ENCODE measurements around the gene ARPC1A. TPM values are rescaled to one million over a fixed set of nuclear protein-coding genes. Genes with fewer than 3 reads are reported as not detected.

ARPC1A gene
- total RNA-seq, 5 donors from 2014 or later (not counting 1 experiment from before 2014, with no cell fraction given): 30.6 to 49.1 (median 40.4) TPM

DNA sequence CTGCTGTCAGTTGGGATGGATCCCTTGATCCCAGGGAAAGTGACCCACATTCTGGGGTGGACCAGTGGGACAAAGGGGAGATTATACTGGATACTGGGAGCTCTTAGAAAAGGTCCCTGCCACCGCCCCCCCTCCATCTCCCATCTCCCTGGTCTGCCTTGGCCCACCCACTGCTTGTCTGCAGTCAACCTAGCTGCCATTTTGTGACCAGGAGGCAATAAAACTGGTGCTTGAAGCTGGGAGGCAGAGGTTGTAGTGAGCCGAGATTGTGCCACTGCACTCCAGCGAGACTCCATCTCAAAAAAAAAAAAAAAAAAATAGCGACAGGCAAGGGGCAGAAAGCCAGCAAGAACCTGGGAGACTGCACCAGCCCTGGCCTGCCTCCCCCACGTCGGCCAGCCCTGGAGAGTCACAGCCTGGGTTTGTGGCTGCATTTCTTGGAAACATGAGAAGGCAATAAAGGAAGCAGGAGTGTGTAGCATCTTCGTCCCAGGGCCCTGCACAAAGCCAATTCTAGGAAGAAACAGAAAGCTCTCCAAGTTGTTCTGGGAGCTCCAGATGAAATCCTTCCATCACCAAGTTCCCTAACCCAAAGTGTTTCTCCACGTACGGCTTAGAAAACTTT is 44.2 kb downstream of the ARPC1A start:
- no peaks in the 10 kb centered on the region for H3K27me3 Mint-ChIP-seq
- DNase-seq (no peak), ATAC-seq (replicated peaks in 1 of 4) (no peak)
- H3K27ac Mint-ChIP-seq: no peak overlapping the region
- WGBS (ENCODE audit: insufficient coverage): 59% methylated on average over 5 of the region's 9 CpGs
- Histone ChIP-seq H3K36me3 (ENCODE audit: control insufficient read depth in 2 of 2, extremely low read depth in 1 of 2, insufficient read depth in 1 of 2, low read length in 1 of 2) (peaks cover 13 to 22% of the 10 kb centered on the region in 2 donors), H3K27ac (ENCODE audit: low read length) (no peak overlapping the region), H3K4me3 (ENCODE audit: control insufficient read depth in 1 of 2, extremely low read depth in 1 of 2, low read length in 1 of 2) (no peak overlapping the region), H3K9me3 (no peaks in the 10 kb centered on the region), H3K4me1 (ENCODE audit: control insufficient read depth in 1 of 2, extremely low read depth in 1 of 2, insufficient read depth in 2 of 2, low read length in 2 of 2) (peaks cover 0 to 14% of the 10 kb centered on the region in 2 experiments), H3K27me3 (replicated peaks in 1 of 2; ENCODE audit: control insufficient read depth in 2 of 2, extremely low read depth in 1 of 2, insufficient read depth in 2 of 2, low read length in 1 of 2) (no peaks in the 10 kb centered on the region)
- no peaks in the 10 kb centered on the region for H3K9me3 Mint-ChIP-seq
- no peak overlapping the region for H3K4me3 Mint-ChIP-seq
- peaks cover 5% of the 10 kb centered on the region for H3K36me3 Mint-ChIP-seq
- CTCF ChIA-PET: no interaction called here
- POLR2A ChIA-PET: interaction anchor here in 1 of 2 donors (0.6 kb wide), 1 partner anchor 44 kb away, joined by 3 read pairs; no protein-coding TSS in a partner anchor
- peaks cover 5 to 11% (median 7%) of the 10 kb centered on the region in 3 donors for H3K4me1 Mint-ChIP-seq

DNA sequence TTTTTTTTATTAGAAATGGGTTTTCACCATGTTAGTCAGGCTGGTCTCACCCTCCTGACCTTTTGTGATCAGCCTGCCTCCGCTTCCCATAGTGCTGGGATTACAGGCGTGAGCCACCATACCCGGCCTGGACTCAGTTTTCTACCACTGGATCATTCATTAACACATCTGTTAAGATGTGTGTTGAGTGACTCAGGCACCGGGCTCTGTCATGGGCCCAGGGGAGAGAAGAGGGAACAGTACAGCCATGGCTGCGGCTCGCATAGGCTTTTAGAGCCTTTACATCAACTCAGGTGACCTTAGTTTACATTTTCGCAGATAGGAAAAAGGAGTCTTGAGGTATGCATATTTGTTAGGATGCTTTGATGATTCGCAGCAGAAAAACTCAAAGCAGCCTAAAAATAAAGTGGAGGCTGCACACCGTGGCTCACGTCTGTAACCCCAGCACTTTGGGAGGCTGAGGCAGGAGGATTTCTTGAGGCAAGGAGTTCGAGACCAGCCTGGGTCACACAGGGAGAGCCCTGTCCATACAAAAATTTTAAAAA is 45.8 kb downstream of the ARPC1A start:
- DNase-seq (no peak), ATAC-seq (replicated peaks in 1 of 4) (no peak)
- H3K27ac ChIP-seq (ENCODE audit: low read length): no peak overlapping the region
- H3K4me1 ChIP-seq (ENCODE audit: control insufficient read depth in 1 of 2, extremely low read depth in 1 of 2, insufficient read depth in 2 of 2, low read length in 2 of 2): peaks cover 4 to 22% of the 10 kb centered on the region in 2 experiments
- Mint-ChIP-seq H3K4me3 (peak overlapping the region in 1 of 3 donors; percentile 9), H3K27me3 (no peaks in the 10 kb centered on the region), H3K36me3 (peaks cover 2% of the 10 kb centered on the region), H3K27ac (peak overlapping the region in 1 of 2 donors; percentile 11), H3K4me1 (peaks cover 12 to 17% (median 14%) of the 10 kb centered on the region in 3 donors), H3K9me3 (no peaks in the 10 kb centered on the region)
- H3K9me3 ChIP-seq: no peaks in the 10 kb centered on the region
- 92% methylated on average over 7 of the region's 11 CpGs for WGBS (ENCODE audit: insufficient coverage)
- peaks cover 9 to 11% of the 10 kb centered on the region in 2 donors for H3K36me3 ChIP-seq (ENCODE audit: control insufficient read depth in 2 of 2, extremely low read depth in 1 of 2, insufficient read depth in 1 of 2, low read length in 1 of 2)
- no peak overlapping the region for H3K4me3 ChIP-seq (ENCODE audit: control insufficient read depth in 1 of 2, extremely low read depth in 1 of 2, low read length in 1 of 2)
- POLR2A ChIA-PET: interaction anchor here in 1 of 2 donors (0.6 kb wide), 1 partner anchor 1059 kb away, joined by 3 read pairs; no protein-coding TSS in a partner anchor
- no peaks in the 10 kb centered on the region for H3K27me3 ChIP-seq (replicated peaks in 1 of 2; ENCODE audit: control insufficient read depth in 2 of 2, extremely low read depth in 1 of 2, insufficient read depth in 2 of 2, low read length in 1 of 2)
- CTCF ChIA-PET: no interaction called here

DNA sequence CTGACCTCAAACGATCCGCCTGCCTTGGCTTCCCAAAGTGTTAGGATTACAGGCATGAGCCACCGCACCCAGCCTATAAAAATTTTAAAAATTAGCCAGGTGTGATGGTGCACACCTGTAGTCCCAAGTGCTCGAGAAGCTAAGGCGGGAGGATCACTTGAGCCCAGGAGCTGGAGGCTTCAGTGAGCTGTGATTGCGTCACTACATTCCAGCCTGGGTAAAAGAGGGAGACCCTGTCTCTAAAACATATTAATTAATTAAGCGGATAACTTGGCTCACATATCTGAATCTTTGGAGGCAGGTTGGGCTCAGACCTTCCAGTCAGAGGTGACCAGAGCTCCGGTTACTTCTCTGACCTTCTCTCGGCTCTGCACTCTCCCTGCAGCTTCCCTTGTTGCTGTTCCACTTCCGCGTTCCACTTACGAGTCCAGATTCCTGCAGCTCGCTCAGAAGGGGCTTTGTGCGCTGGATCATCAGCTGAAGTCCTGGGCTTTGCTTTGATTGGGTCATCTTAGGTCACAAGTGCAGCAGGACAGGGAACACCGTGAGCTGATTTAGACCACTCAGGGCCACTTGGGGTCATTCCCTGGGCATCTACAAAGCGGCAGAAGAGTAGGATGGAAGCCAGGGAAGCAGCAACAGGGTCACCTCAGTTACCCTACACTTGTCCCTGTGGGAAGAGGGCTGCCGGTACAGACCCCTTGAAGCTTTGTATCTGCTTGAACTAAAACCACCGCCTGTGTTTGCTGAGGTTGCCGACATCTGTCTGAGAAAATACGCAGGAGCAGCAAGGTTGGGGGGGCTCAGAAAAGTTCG is 46.8 kb downstream of the ARPC1A start:
- ChIA-PET CTCF (interaction anchor here in 1 of 2 donors (0.6 kb wide), 2 partner anchors 31 to 72 kb away, joined by 3 to 5 read pairs; no protein-coding TSS in a partner anchor), POLR2A (interaction anchor here (0.5 to 0.6 kb wide), 3 partner anchors 24 to 84 kb away, joined by 3 to 7 read pairs (median 3); no protein-coding TSS in a partner anchor)
- WGBS (ENCODE audit: insufficient coverage): 87% methylated on average over 14 of the region's 21 CpGs
- no peaks in the 10 kb centered on the region for H3K27me3 Mint-ChIP-seq
- H3K27ac ChIP-seq (ENCODE audit: low read length): no peak overlapping the region
- no peaks in the 10 kb centered on the region for H3K9me3 ChIP-seq
- peak overlapping the region; percentile 68 to 75 for H3K27ac Mint-ChIP-seq
- peaks cover 21 to 24% (median 21%) of the 10 kb centered on the region in 3 donors for H3K4me1 Mint-ChIP-seq
- peaks cover under 1% of the 10 kb centered on the region for H3K36me3 Mint-ChIP-seq
- H3K4me3 ChIP-seq (ENCODE audit: control insufficient read depth in 1 of 2, extremely low read depth in 1 of 2, low read length in 1 of 2): no peak overlapping the region
- DNase-seq (peak in 13 of 35 experiments; percentile 15 to 56 (median 29)), ATAC-seq (replicated peaks in 1 of 4) (no peak)
- H3K9me3 Mint-ChIP-seq: no peaks in the 10 kb centered on the region
- H3K36me3 ChIP-seq (ENCODE audit: control insufficient read depth in 2 of 2, extremely low read depth in 1 of 2, insufficient read depth in 1 of 2, low read length in 1 of 2): peaks cover 3 to 8% of the 10 kb centered on the region in 2 donors
- peak overlapping the region; percentile 78 to 85 (median 80) for H3K4me3 Mint-ChIP-seq
- H3K27me3 ChIP-seq (replicated peaks in 1 of 2; ENCODE audit: control insufficient read depth in 2 of 2, extremely low read depth in 1 of 2, insufficient read depth in 2 of 2, low read length in 1 of 2): no peaks in the 10 kb centered on the region
- H3K4me1 ChIP-seq (ENCODE audit: control insufficient read depth in 1 of 2, extremely low read depth in 1 of 2, insufficient read depth in 2 of 2, low read length in 2 of 2): peaks cover 6 to 32% of the 10 kb centered on the region in 2 experiments

DNA sequence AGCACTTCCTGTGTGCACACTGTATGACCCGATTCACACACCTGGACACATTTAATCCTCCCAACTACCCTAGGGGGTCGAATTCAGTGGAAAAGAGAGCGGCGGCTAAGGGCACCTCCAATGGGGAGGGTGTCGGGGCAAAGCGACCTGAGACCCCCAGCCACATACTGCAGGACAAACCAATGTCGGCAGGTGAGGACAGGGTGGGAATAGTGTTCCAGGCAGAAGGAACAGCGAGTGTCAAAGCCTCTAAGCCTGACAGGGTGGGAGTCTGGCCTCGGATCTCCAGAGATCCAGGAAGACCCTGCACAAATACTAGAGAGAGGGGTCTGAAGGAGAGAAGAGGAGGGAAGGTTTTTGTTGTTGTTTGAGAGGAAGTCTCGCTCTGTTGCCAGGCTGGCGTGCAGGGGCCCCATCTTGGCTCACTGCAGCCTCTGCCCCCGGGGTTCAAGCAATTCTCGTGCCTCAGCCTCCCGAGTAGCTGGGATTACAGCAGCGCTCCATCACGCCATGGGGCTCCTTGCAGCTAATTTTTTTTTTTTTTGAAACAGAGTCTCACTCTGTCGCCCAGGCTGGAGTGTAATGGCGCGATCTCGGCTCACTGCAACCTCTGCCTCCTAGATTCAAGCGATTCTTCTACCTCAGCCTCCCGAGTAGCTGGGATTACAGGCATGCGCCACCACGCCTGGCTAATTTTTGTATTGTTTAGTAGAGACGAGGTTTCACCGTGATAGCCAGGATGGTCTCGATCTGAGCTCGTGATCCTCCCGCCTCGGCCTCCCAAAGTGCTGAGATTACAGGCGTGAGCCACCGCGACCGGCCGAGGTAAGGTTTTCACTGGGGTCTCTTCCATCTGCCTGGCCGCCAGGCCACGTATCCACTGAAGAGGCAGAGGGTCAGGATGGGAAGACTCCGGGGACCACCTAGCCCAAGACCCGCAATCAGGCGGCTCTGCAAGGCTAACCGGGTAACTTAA is 47.7 kb downstream of the ARPC1A start:
- Histone ChIP-seq H3K27ac (ENCODE audit: low read length) (peak overlapping the region; percentile 36), H3K4me3 (ENCODE audit: control insufficient read depth in 1 of 2, extremely low read depth in 1 of 2, low read length in 1 of 2) (peak overlapping the region; percentile 70 to 75), H3K4me1 (ENCODE audit: control insufficient read depth in 1 of 2, extremely low read depth in 1 of 2, insufficient read depth in 2 of 2, low read length in 2 of 2) (peaks cover 6 to 41% of the 10 kb centered on the region in 2 experiments), H3K36me3 (ENCODE audit: control insufficient read depth in 2 of 2, extremely low read depth in 1 of 2, insufficient read depth in 1 of 2, low read length in 1 of 2) (peaks cover 3 to 15% of the 10 kb centered on the region in 2 donors), H3K9me3 (no peaks in the 10 kb centered on the region), H3K27me3 (replicated peaks in 1 of 2; ENCODE audit: control insufficient read depth in 2 of 2, extremely low read depth in 1 of 2, insufficient read depth in 2 of 2, low read length in 1 of 2) (no peaks in the 10 kb centered on the region)
- peak overlapping the region; percentile 78 to 85 (median 80) for H3K4me3 Mint-ChIP-seq
- no peak for DNase-seq
- POLR2A ChIA-PET: interaction anchor here in 1 of 2 donors (0.5 to 1.0 kb wide), 4 partner anchors 15 to 184 kb away, joined by 3 to 9 read pairs (median 6); no protein-coding TSS in a partner anchor
- no peaks in the 10 kb centered on the region for H3K9me3 Mint-ChIP-seq
- H3K4me1 Mint-ChIP-seq: peaks cover 26 to 29% (median 28%) of the 10 kb centered on the region in 3 donors
- H3K36me3 Mint-ChIP-seq: peaks cover 6% of the 10 kb centered on the region
- 81% methylated on average over 23 of the region's 41 CpGs for WGBS (ENCODE audit: insufficient coverage)
- CTCF ChIA-PET: interaction anchor here in 1 of 2 donors (0.6 kb wide), 1 partner anchor 71 kb away, joined by 3 read pairs; no protein-coding TSS in a partner anchor
- peak overlapping the region; percentile 75 to 79 for H3K27ac Mint-ChIP-seq
- H3K27me3 Mint-ChIP-seq: no peaks in the 10 kb centered on the region
- no peak for ATAC-seq (replicated peaks in 1 of 4)

DNA sequence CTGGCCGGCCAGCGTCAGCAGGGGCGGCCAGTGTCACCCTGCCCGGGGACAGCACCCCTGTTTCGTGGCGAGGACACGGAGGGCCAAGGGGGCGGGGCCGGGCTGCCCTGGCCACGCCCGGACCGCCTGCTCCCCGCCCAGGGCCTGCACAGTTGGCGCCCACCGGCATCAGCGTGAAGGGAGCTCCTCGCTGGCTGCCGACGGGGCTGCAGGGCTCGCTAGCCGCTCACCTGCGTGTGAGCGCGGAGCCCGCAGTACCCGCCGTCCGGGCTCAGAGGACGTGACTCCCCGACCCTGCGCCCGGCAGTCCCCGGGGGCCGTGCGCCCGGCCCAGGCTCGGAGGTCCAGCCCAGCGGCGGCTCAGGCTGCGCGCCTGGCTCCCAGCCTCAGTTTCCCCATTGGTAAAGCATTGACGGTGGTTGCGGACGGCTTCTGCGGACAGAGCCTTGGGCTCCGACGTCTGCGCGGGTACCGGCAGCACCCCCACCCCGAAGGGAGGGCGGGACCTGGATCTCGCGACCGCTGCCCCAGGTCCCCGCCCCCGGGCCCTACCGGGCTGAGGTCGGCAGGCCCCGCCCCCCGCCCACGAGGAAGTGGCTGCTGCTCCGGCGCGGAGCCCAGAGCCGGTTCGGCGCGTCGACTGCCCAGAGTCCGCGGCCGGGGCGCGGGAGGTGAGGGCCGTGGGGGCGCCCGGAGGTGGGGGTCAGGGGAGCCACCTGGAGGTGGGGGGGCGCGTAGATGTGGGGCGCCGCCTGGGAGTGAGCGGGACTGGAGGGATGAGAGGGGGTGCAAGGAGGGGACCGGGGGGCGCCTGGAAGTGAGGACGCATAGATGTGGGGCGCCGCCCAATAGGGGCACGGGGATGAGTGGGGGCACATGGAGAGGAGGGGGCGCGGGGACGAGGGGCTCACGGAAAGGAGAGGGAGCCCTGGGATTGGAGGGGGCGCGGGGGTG is 48.7 kb downstream of the ARPC1A start, which contains the start of gene ARPC1B:
Gene ARPC1B (plus strand): TSS at position 620 of the 954 bp plus-strand sequence. CDS start 10,985 bp downstream, outside the sequence.
- ATAC-seq (replicated peaks in 1 of 4) (peak; percentile 70 to 88 (median 85)), DNase-seq (peak; percentile 55 to 93 (median 81))
- POLR2A ChIA-PET: interaction anchor here (0.7 to 1.1 kb wide), 3 partner anchors 14 to 183 kb away, joined by 5 to 9 read pairs (median 6); partner anchors contain the start of genes BUD31 (in 1 of the 2) and PDAP1 (in 1 of the 2)
- Histone ChIP-seq H3K4me3 (ENCODE audit: control insufficient read depth in 1 of 2, extremely low read depth in 1 of 2, low read length in 1 of 2) (peak within 1 kb of the TSS; percentile 75 to 79), H3K27ac (ENCODE audit: low read length) (peak within 1 kb of the TSS; percentile 89), H3K4me1 (ENCODE audit: control insufficient read depth in 1 of 2, extremely low read depth in 1 of 2, insufficient read depth in 2 of 2, low read length in 2 of 2) (peaks cover 10 to 51% of the 10 kb centered on the region in 2 experiments), H3K27me3 (replicated peaks in 1 of 2; ENCODE audit: control insufficient read depth in 2 of 2, extremely low read depth in 1 of 2, insufficient read depth in 2 of 2, low read length in 1 of 2) (no peaks in the 10 kb centered on the region), H3K9me3 (no peaks in the 10 kb centered on the region), H3K36me3 (ENCODE audit: control insufficient read depth in 2 of 2, extremely low read depth in 1 of 2, insufficient read depth in 1 of 2, low read length in 1 of 2) (peaks cover 0 to 15% of the 10 kb centered on the region in 2 donors)
- under 1% methylated on average over 75 of the region's 95 CpGs for WGBS (ENCODE audit: insufficient coverage)
- CTCF ChIA-PET: interaction anchor here (0.6 to 1.2 kb wide), 2 partner anchors 15 to 34 kb away, joined by 3 to 5 read pairs; partner anchors contain the start of genes BUD31 (in 1 of the 2) and PDAP1 (in 1 of the 2)
- Mint-ChIP-seq H3K36me3 (peaks cover 10% of the 10 kb centered on the region), H3K4me1 (peaks cover 33 to 36% (median 36%) of the 10 kb centered on the region in 3 donors), H3K4me3 (peak within 1 kb of the TSS; percentile 78 to 85 (median 80)), H3K27me3 (no peaks in the 10 kb centered on the region), H3K27ac (peak within 1 kb of the TSS; percentile 84 to 88), H3K9me3 (no peaks in the 10 kb centered on the region)
